OCI-LY1 (cell line): ENCODE results near the gene VDR.

ENCODE experiments used
- CTCF ChIP-seq: fragments of 200-600 bp; sonication (generic), shearing (Covaris generic); IDR thresholded peaks from 2 replicates; pipeline ENCODE4 v1.5.1; 2017; ENCODE audit warnings: mild to moderate bottlenecking, antibody characterized with exemption, low read length, moderate library complexity, mixed read lengths
- EZH2 ChIP-seq: fragments of 200-600 bp; sonication (generic), shearing (Covaris generic); IDR thresholded peaks from 2 replicates; pipeline ENCODE4 v1.8.0; 2017; ENCODE audit warnings: borderline replicate concordance, mixed run types, mild to moderate bottlenecking, antibody characterized with exemption, low read length, moderate library complexity, mixed read lengths

- TF ChIP-seq CTCF, result no peak
- no peak for TF ChIP-seq EZH2
Measured at GRCh38 chr12:47801904-47802246, 102.9 kb downstream of the VDR start.
